Neural cell (in vitro differentiated cells): Measurements from ENCODE around the gene IRX4. TPM values are rescaled to one million over a fixed set of nuclear protein-coding genes. Genes with fewer than 3 reads are reported as not detected.

Experiments used
- H2AFZ ChIP-seq: fragments of 200-600, 300-800 bp; sonication (generic), shearing (Covaris generic); 2 replicates; pipeline ENCODE4 v1.6.0; 2014; ENCODE audit warnings: low read depth, mild to moderate bottlenecking, antibody characterized with exemption, low read length, moderate library complexity
- H3F3A ChIP-seq: fragments of 200-600 bp; shearing (Covaris generic); 2 replicates; pipeline ENCODE4 v1.6.1; 2016; ENCODE audit warnings: mild to moderate bottlenecking, moderate library complexity, mixed read lengths, antibody characterized with exemption, low read length; ENCODE audit not compliant: insufficient read depth, poor library complexity, severe bottlenecking
- H3K27ac ChIP-seq: fragments of 200-600, 300-800 bp; sonication (generic), shearing (Covaris generic); 2 replicates; pipeline ENCODE4 v1.5.1; 2014; ENCODE audit warnings: mild to moderate bottlenecking, low read length, moderate library complexity
- H3K27me3 ChIP-seq: fragments of 300-800, 200-600 bp; sonication (generic), shearing (Covaris generic); 2 replicates; pipeline ENCODE4 v1.6.0; 2014; ENCODE audit warnings: mild to moderate bottlenecking, low read depth, low read length, moderate library complexity; ENCODE audit not compliant: insufficient read depth
- H3K36me3 ChIP-seq: fragments of 300-800, 200-600 bp; sonication (generic), shearing (Covaris generic); 2 replicates; pipeline ENCODE4 v1.5.1; 2014; ENCODE audit warnings: mild to moderate bottlenecking, antibody characterized with exemption, low read length, moderate library complexity; ENCODE audit not compliant: insufficient read depth
- H3K4me2 ChIP-seq: fragments of 300-800, 200-600 bp; sonication (generic), shearing (Covaris generic); 2 replicates; pipeline ENCODE4 v1.6.0; 2014; ENCODE audit warnings: mild to moderate bottlenecking, low read length
- H3K4me3 ChIP-seq: fragments of 300-800, 200-600 bp; sonication (generic), shearing (Covaris generic); 2 replicates; pipeline ENCODE4 v1.5.1; 2014; ENCODE audit warnings: mild to moderate bottlenecking, low read length, moderate library complexity
- H3K79me2 ChIP-seq: fragments of 200-600 bp; shearing (Covaris generic); replicated peaks from 2 replicates; pipeline ENCODE4 v1.6.0; 2014; ENCODE audit warnings: mild to moderate bottlenecking, low read length, moderate library complexity; ENCODE audit not compliant: insufficient read depth
- H3K9ac ChIP-seq: fragments of 300-800, 200-600 bp; sonication (generic), shearing (Covaris generic); 2 replicates; pipeline ENCODE4 v1.6.1; 2016; ENCODE audit warnings: mild to moderate bottlenecking, low read length, mixed read lengths
- H3K9me2 ChIP-seq: fragments of 200-600 bp; shearing (Covaris generic); 2 replicates; pipeline ENCODE4 v1.6.1; 2016; ENCODE audit warnings: mild to moderate bottlenecking, low read length, mixed read lengths; ENCODE audit not compliant: insufficient read depth
- H3K9me3 ChIP-seq: fragments of 200-600, 300-800 bp; sonication (generic), shearing (Covaris generic); 2 replicates; pipeline ENCODE4 v1.6.1; 2016; ENCODE audit warnings: mild to moderate bottlenecking, mixed run types, low read length, moderate library complexity, mixed read lengths
- H4K20me1 ChIP-seq: fragments of 200-600 bp; shearing (Covaris generic); 2 replicates; pipeline ENCODE4 v1.6.1; 2016; ENCODE audit warnings: mild to moderate bottlenecking, mixed run types; ENCODE audit not compliant: insufficient read depth
- CTCF ChIP-seq: fragments of 450-650 bp; IDR thresholded peaks from 2 replicates; pipeline ENCODE4 v1.5.1; 2014; ENCODE audit warnings: antibody characterized with exemption, mild to moderate bottlenecking, moderate library complexity; ENCODE audit not compliant: poor library complexity, severe bottlenecking
- EP300 ChIP-seq: fragments of 450-650 bp; conservative IDR thresholded peaks from 2 replicates; pipeline ENCODE4 v1.6.1; 2014; ENCODE audit warnings: antibody characterized with exemption, mild to moderate bottlenecking, moderate library complexity; ENCODE audit not compliant: poor library complexity, severe bottlenecking
- EZH2 ChIP-seq: fragments of 200-600, 300-800 bp; shearing (Covaris generic), sonication (generic); IDR thresholded peaks from 2 replicates; pipeline ENCODE4 v1.6.1; 2014; ENCODE audit warnings: antibody characterized with exemption, low read length, borderline replicate concordance, mild to moderate bottlenecking; ENCODE audit not compliant: insufficient read depth, poor library complexity, severe bottlenecking
- MXI1 ChIP-seq: fragments of 450-650 bp; conservative IDR thresholded peaks from 2 replicates; pipeline ENCODE4 v1.6.1; 2014; ENCODE audit warnings: antibody characterized with exemption, mild to moderate bottlenecking; ENCODE audit not compliant: poor library complexity, severe bottlenecking
- POLR2AphosphoS5 ChIP-seq: IDR thresholded peaks from 2 replicates; pipeline ENCODE4 v1.6.1; 2012
- RAD21 ChIP-seq: fragments of 450-650 bp; conservative IDR thresholded peaks from 2 replicates; pipeline ENCODE4 v1.6.1; 2014; ENCODE audit warnings: antibody characterized with exemption, mild to moderate bottlenecking, moderate library complexity
- REST ChIP-seq: IDR thresholded peaks from 2 replicates; pipeline ENCODE4 v1.6.1; 2012; ENCODE audit warnings: borderline replicate concordance
- SMC3 ChIP-seq: fragments of 450-650 bp; conservative IDR thresholded peaks from 2 replicates; pipeline ENCODE4 v1.6.1; 2014; ENCODE audit warnings: antibody characterized with exemption, mild to moderate bottlenecking, moderate library complexity; ENCODE audit not compliant: poor library complexity
- TAF1 ChIP-seq: IDR thresholded peaks from 2 replicates; pipeline ENCODE4 v1.6.1; 2012; ENCODE audit warnings: low read depth
- polyA plus RNA-seq: library from polyadenylated mRNA; depleted of rRNA; stranded (reverse); fragments of >200 nt; gene quantifications from 2 replicates; pipeline ENCODE4 v1.2.3, GENCODE V29; 2014

IRX4 gene
- polyA plus RNA-seq, 1 donor from 2014 or later: not detected

GRCh38 chr5:1835431-1835830 lies 47.3 kb downstream of the IRX4 start:
- TF ChIP-seq RAD21 (no peak), REST (no peak)
- no peaks in the 10 kb centered on the region for H3K36me3 ChIP-seq
- H3F3A ChIP-seq: no peaks in the 10 kb centered on the region
- no peak overlapping the region for H3K4me2 ChIP-seq
- H3K27ac ChIP-seq: no peak overlapping the region
- H3K9ac ChIP-seq: no peak overlapping the region
- H4K20me1 ChIP-seq: no peaks in the 10 kb centered on the region
- no peaks in the 10 kb centered on the region for H3K9me3 ChIP-seq
- no peak overlapping the region for H2AFZ ChIP-seq
- H3K4me3 ChIP-seq: no peak overlapping the region
- no peaks in the 10 kb centered on the region for H3K79me2 ChIP-seq
- H3K9me2 ChIP-seq: no peaks in the 10 kb centered on the region
- no peaks in the 10 kb centered on the region for H3K27me3 ChIP-seq

- Histone ChIP-seq H3K9me3 (no peaks in the 10 kb centered on the region), H3K27ac (no peak overlapping the region), H3F3A (no peaks in the 10 kb centered on the region), H3K79me2 (no peaks in the 10 kb centered on the region), H4K20me1 (no peaks in the 10 kb centered on the region), H3K9ac (no peak overlapping the region), H3K4me3 (no peak overlapping the region), H3K4me2 (no peak overlapping the region), H3K27me3 (no peaks in the 10 kb centered on the region), H3K9me2 (no peaks in the 10 kb centered on the region), H3K36me3 (no peaks in the 10 kb centered on the region), H2AFZ (no peak overlapping the region)
- TF ChIP-seq TAF1 (no peak), SMC3 (no peak), EZH2 (no peak), RAD21 (no peak), POLR2AphosphoS5 (no peak), EP300 (no peak), MXI1 (no peak), CTCF (no peak), REST (no peak)
Measured at GRCh38 chr5:1834721-1835429, 47.9 kb downstream of the IRX4 start.
